Uterus (tissue), 4 donors: ENCODE measurements around the gene ATXN7L1. TPM values are rescaled to one million over a fixed set of nuclear protein-coding genes. Genes with fewer than 3 reads are reported as not detected.
"Not testable (repeated sequence)": the region's sequence is repeated elsewhere in the genome, so short reads cannot be mapped to it uniquely, and the experiment has no call there.

ENCODE experiments used
- DNase-seq, 2 donors: peaks; one replicate each; pipeline ENCODE4 v3.0.0-alpha.2; 2019 to 2020
- H3K27ac ChIP-seq, 2 donors: fragments of 200-600 bp; sonication (generic); 1 replicate in 1 of 2; 2 replicates in 1 of 2; pipeline ENCODE4 v1.5.1; 2016 to 2018
- H3K27me3 ChIP-seq, 2 donors: fragments of 200-600 bp; sonication (generic); one replicate each; pipeline ENCODE4 v1.5.1; 2018 to 2019; ENCODE audit warnings: control low read depth in 1 of 2
- H3K36me3 ChIP-seq, 2 donors: fragments of 200-600 bp; sonication (generic); one replicate each; pipeline ENCODE4 v1.5.1; 2019; ENCODE audit warnings: control low read depth in 1 of 2
- H3K4me1 ChIP-seq, 2 donors: fragments of 200-600 bp; sonication (generic); one replicate each; pipeline ENCODE4 v1.5.1; 2018 to 2019; ENCODE audit warnings: control low read depth in 1 of 2
- H3K4me3 ChIP-seq, 2 donors: fragments of 200-600 bp; sonication (generic); 1 replicate in 1 of 2; 2 replicates in 1 of 2; pipeline ENCODE4 v1.5.1; 2018 to 2019; ENCODE audit warnings: mild to moderate bottlenecking in 1 of 2
- H3K9me3 ChIP-seq, 2 donors: fragments of 200-600 bp; sonication (generic); one replicate each; pipeline ENCODE4 v1.5.1; 2019; ENCODE audit warnings: control low read depth in 1 of 2
- CTCF ChIP-seq, 4 experiments: fragments of 200-600 bp in 2 of 4; fragments of 450-650 bp in 2 of 4; sonication (generic) in 2 of 4; IDR thresholded peaks; one replicate each; pipeline ENCODE4 v1.5.1; 2016 to 2019; ENCODE audit warnings: antibody characterized with exemption in 4 of 4, mild to moderate bottlenecking in 2 of 4, moderate library complexity in 1 of 4
- POLR2A ChIP-seq, 2 donors: fragments of 450-650 bp; IDR thresholded peaks; one replicate each; pipeline ENCODE4 v1.6.1; 2016; ENCODE audit warnings: antibody characterized with exemption in 2 of 2, mild to moderate bottlenecking in 1 of 2, moderate library complexity in 1 of 2
- intact Hi-C: fragments of 100-400 bp; cut with DNase I; formaldehyde crosslinking; loops from one replicate; pipeline ENCODE4 v1.15.1; 2023; ENCODE audit warnings: low total_unique reads
- total RNA-seq, 4 donors: library from RNA; depleted of rRNA in 3 of 4; stranded (reverse); fragments of >200 nt in 3 of 4; gene quantifications; one replicate each; pipeline versions ENCODE4 v1.1.0 to v1.2.4, GENCODE V29; 2014 to 2023
- donor health status: DM: yes; HTN: yes; CAD: no.

ATXN7L1 gene
- total RNA-seq, 4 donors from 2014 or later: 4.4 to 22.4 (median 11.0) TPM

- Histone ChIP-seq H3K27ac (no peak overlapping the region), H3K36me3 (no peaks in the 10 kb centered on the region), H3K4me3 (no peak overlapping the region), H3K4me1 (no peaks in the 10 kb centered on the region), H3K27me3 (no peaks in the 10 kb centered on the region), H3K9me3 (no peaks in the 10 kb centered on the region)
- intact Hi-C loops: no loop called here
- no peak for DNase-seq
- no peak for TF ChIP-seq CTCF (IDR thresholded peaks at IDR 0.05)
- TF ChIP-seq POLR2A (IDR thresholded peaks at IDR 0.05): no peak
Observed at GRCh38 chr7:105791926-105792325, 84.5 kb downstream of the ATXN7L1 start.

DNA sequence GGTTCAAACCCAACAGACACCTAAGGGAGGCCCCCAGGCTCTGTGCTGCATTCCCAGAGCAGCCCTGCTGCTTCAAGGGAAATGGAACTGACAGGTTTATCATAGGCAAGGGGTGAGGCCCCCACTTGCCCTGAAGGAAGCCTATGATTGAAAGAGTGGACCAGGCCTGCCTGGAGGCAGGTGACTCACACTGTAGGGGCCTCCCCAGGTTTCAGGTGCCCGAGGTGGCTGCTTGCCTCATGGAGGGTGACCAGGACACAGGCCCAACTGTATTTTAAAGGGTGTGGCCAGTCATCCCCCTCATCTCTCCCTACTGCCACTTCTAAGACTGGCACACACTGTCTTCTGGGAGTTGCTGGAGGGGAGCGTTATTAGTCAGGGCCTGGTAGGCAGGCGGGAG, 85.4 kb downstream of the ATXN7L1 start:
- no peak for DNase-seq
- intact Hi-C loops: no loop called here
- no peaks in the 10 kb centered on the region for H3K27me3 ChIP-seq
- TF ChIP-seq POLR2A (IDR thresholded peaks at IDR 0.05) (no peak), CTCF (IDR thresholded peaks at IDR 0.05) (no peak)
- H3K4me3 ChIP-seq: no peak overlapping the region
- no peaks in the 10 kb centered on the region for H3K36me3 ChIP-seq
- no peaks in the 10 kb centered on the region for H3K9me3 ChIP-seq
- no peaks in the 10 kb centered on the region for H3K4me1 ChIP-seq
- H3K27ac ChIP-seq: no peak overlapping the region

- H3K27ac ChIP-seq, DNase-seq, H3K4me3 ChIP-seq, H3K4me1 ChIP-seq, intact Hi-C loops, H3K36me3 ChIP-seq, H3K27me3 ChIP-seq, H3K9me3 ChIP-seq: not testable (repeated sequence)
Observed at GRCh38 chr7:105790452-105790851, 85.9 kb downstream of the ATXN7L1 start.

GRCh38 chr7:105788816-105789349, 87.5 kb downstream of the ATXN7L1 start:
- H3K9me3 ChIP-seq: no peaks in the 10 kb centered on the region
- TF ChIP-seq POLR2A (IDR thresholded peaks at IDR 0.05) (no peak), CTCF (IDR thresholded peaks at IDR 0.05) (no peak)
- no peaks in the 10 kb centered on the region for H3K4me1 ChIP-seq
- DNase-seq: no peak
- intact Hi-C loops: no loop called here
- no peak overlapping the region for H3K4me3 ChIP-seq
- H3K36me3 ChIP-seq: no peaks in the 10 kb centered on the region
- no peak overlapping the region for H3K27ac ChIP-seq
- H3K27me3 ChIP-seq: no peaks in the 10 kb centered on the region

GRCh38 chr7:105788356-105788755, 88.0 kb downstream of the ATXN7L1 start:
- H3K4me1 ChIP-seq: no peaks in the 10 kb centered on the region
- H3K9me3 ChIP-seq: no peaks in the 10 kb centered on the region
- no peaks in the 10 kb centered on the region for H3K27me3 ChIP-seq
- intact Hi-C loops: no loop called here
- H3K27ac ChIP-seq: no peak overlapping the region
- no peaks in the 10 kb centered on the region for H3K36me3 ChIP-seq
- no peak for DNase-seq
- TF ChIP-seq CTCF (IDR thresholded peaks at IDR 0.05) (no peak), POLR2A (IDR thresholded peaks at IDR 0.05) (no peak)
- no peak overlapping the region for H3K4me3 ChIP-seq

DNA sequence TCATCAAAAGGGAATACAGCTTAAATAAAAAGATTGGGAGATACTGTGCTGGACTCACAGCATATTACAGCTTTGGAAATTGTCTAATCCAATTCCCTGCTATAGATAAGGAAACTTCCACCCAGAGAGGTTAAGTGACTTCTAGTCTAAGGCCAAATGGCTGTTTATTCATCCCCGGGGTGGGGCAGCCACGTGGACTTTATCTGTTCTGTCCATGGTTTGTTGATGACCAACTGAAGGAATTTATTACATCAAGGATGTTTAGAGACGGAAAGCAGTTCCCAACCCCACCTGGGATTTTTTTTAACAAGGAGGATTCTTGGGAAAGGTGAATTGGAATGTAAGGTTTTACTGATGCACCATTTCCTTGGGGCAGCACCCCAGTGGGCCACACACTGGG, 88.6 kb downstream of the ATXN7L1 start:
- intact Hi-C loops: no loop called here
- H3K9me3 ChIP-seq: no peaks in the 10 kb centered on the region
- no peaks in the 10 kb centered on the region for H3K4me1 ChIP-seq
- H3K36me3 ChIP-seq: no peaks in the 10 kb centered on the region
- TF ChIP-seq CTCF (IDR thresholded peaks at IDR 0.05) (no peak), POLR2A (IDR thresholded peaks at IDR 0.05) (no peak)
- no peak overlapping the region for H3K4me3 ChIP-seq
- H3K27ac ChIP-seq: no peak overlapping the region
- no peak for DNase-seq
- H3K27me3 ChIP-seq: no peaks in the 10 kb centered on the region
